Stimulated activated naive B cell treated with anti-CD40 and anti-IgM and Interleukin-4, amounts not matched to agents 10 μg/mL and 1 μg/mL and 100 μg/mL, for 72 hours (primary cell): ENCODE measurements around the gene PANK3.
A peak's percentile ranks its signal among the peaks of the same experiment; 100 is the strongest.

Experiments
- ATAC-seq, 2 donors: fragments of 150-1000 bp; cut with Tn5 transposase; replicated peaks; 2 replicates each; pipeline ENCODE4 v1.10.0; 2021; ENCODE audit warnings: moderate library complexity in 1 of 2
- DNase-seq: peaks from one replicate; pipeline ENCODE4 v3.0.0; 2021
- H3K27ac Mint-ChIP-seq: one replicate; pipeline ENCODE4 v1.8.0; 2022; ENCODE audit warnings: mild to moderate bottlenecking, mixed read lengths
- H3K27me3 Mint-ChIP-seq, 2 donors: one replicate each; pipeline ENCODE4 v1.8.0; 2022; ENCODE audit warnings: mixed read lengths in 2 of 2
- H3K36me3 Mint-ChIP-seq, 2 donors: one replicate each; pipeline ENCODE4 v1.8.0; 2022; ENCODE audit warnings: mixed read lengths in 2 of 2, mild to moderate bottlenecking in 1 of 2
- H3K4me1 Mint-ChIP-seq, 2 donors: one replicate each; pipeline ENCODE4 v1.8.0; 2022; ENCODE audit warnings: mixed read lengths in 2 of 2, mild to moderate bottlenecking in 1 of 2
- H3K4me3 Mint-ChIP-seq, 2 donors: one replicate each; pipeline ENCODE4 v1.8.0; 2022; ENCODE audit warnings: mild to moderate bottlenecking in 2 of 2, mixed read lengths in 2 of 2, moderate library complexity in 1 of 2
- H3K9me3 Mint-ChIP-seq, 2 donors: one replicate each; pipeline ENCODE4 v1.8.0; 2022; ENCODE audit warnings: mixed read lengths in 2 of 2, mild to moderate bottlenecking in 1 of 2

The PANK3 gene

GRCh38 chr5:168578538-168579487 is at the start of gene PANK3:
TSS of gene PANK3 (minus strand) at chr5:168579368. CDS start at chr5:168579283, 85 bp downstream.
- Mint-ChIP-seq H3K36me3 (peaks cover 0 to 19% of the 10 kb centered on the region in 2 donors), H3K4me1 (peaks cover 17 to 41% of the 10 kb centered on the region in 2 donors)
- no peak for DNase-seq

GRCh38 chr5:168624850-168625364 is 45.7 kb upstream of the PANK3 start:
- Mint-ChIP-seq H3K27ac (no peak overlapping the region), H3K27me3 (peaks cover 16 to 24% of the 10 kb centered on the region in 2 donors), H3K36me3 (peaks cover 0 to 4% of the 10 kb centered on the region in 2 donors), H3K4me3 (no peak overlapping the region), H3K4me1 (no peaks in the 10 kb centered on the region), H3K9me3 (peaks cover 0 to 4% of the 10 kb centered on the region in 2 donors)
- no peak for DNase-seq
- ATAC-seq = no peak

More at GRCh38 chr5:168578538-168579487, at the start of gene PANK3:
- peak; percentile 68 to 76 for ATAC-seq
- H3K4me3 Mint-ChIP-seq = peak within 1 kb of the TSS; percentile 90 to 94
- H3K27ac Mint-ChIP-seq = peak within 1 kb of the TSS; percentile 99
- H3K27me3 Mint-ChIP-seq = no peaks in the 10 kb centered on the region
- H3K9me3 Mint-ChIP-seq = peaks cover 0 to 4% of the 10 kb centered on the region in 2 donors

GRCh38 chr5:168620807-168621206 is 41.6 kb upstream of the PANK3 start:
- Mint-ChIP-seq H3K27ac (no peak overlapping the region), H3K9me3 (no peaks in the 10 kb centered on the region), H3K36me3 (no peaks in the 10 kb centered on the region), H3K4me3 (no peak overlapping the region), H3K4me1 (no peaks in the 10 kb centered on the region), H3K27me3 (peaks cover 8 to 9% of the 10 kb centered on the region in 2 donors)
- ATAC-seq (no peak), DNase-seq (no peak)

- Mint-ChIP-seq H3K27me3 (peaks cover 3 to 16% of the 10 kb centered on the region in 2 donors), H3K4me3 (no peak overlapping the region), H3K27ac (no peak overlapping the region), H3K4me1 (peaks cover 0 to 6% of the 10 kb centered on the region in 2 donors), H3K36me3 (no peaks in the 10 kb centered on the region), H3K9me3 (peaks cover 0 to 3% of the 10 kb centered on the region in 2 donors)
- ATAC-seq = no peak
- DNase-seq = no peak
These were observed 35.5 kb upstream of the PANK3 start for GRCh38 chr5:168614661-168615060.

- no peak overlapping the region for H3K4me3 Mint-ChIP-seq
- peaks cover 0 to 6% of the 10 kb centered on the region in 2 donors for H3K4me1 Mint-ChIP-seq
- no peaks in the 10 kb centered on the region for H3K36me3 Mint-ChIP-seq
- H3K27me3 Mint-ChIP-seq = peaks cover 3 to 16% of the 10 kb centered on the region in 2 donors
- H3K27ac Mint-ChIP-seq = no peak overlapping the region
- H3K9me3 Mint-ChIP-seq = peaks cover 0 to 3% of the 10 kb centered on the region in 2 donors
- ATAC-seq (no peak), DNase-seq (no peak)
These were observed 34.8 kb upstream of the PANK3 start for GRCh38 chr5:168613996-168614395.

GRCh38 chr5:168613396-168613795 is 34.2 kb upstream of the PANK3 start:
- no peak overlapping the region for H3K27ac Mint-ChIP-seq
- DNase-seq (no peak), ATAC-seq (no peak)
- H3K9me3 Mint-ChIP-seq = peaks cover 0 to 3% of the 10 kb centered on the region in 2 donors
- no peak overlapping the region for H3K4me3 Mint-ChIP-seq
- peaks cover 0 to 6% of the 10 kb centered on the region in 2 donors for H3K4me1 Mint-ChIP-seq
- H3K36me3 Mint-ChIP-seq = no peaks in the 10 kb centered on the region
- H3K27me3 Mint-ChIP-seq = peaks cover 3 to 16% of the 10 kb centered on the region in 2 donors

GRCh38 chr5:168612996-168613395 is 33.8 kb upstream of the PANK3 start:
- H3K36me3 Mint-ChIP-seq = no peaks in the 10 kb centered on the region
- H3K4me1 Mint-ChIP-seq = peaks cover 0 to 6% of the 10 kb centered on the region in 2 donors
- DNase-seq = no peak
- H3K4me3 Mint-ChIP-seq = no peak overlapping the region
- H3K27me3 Mint-ChIP-seq = peaks cover 3 to 16% of the 10 kb centered on the region in 2 donors
- peak; percentile 57 to 67 for ATAC-seq
- no peak overlapping the region for H3K27ac Mint-ChIP-seq
- peaks cover 0 to 3% of the 10 kb centered on the region in 2 donors for H3K9me3 Mint-ChIP-seq

GRCh38 chr5:168612123-168612522 is 33.0 kb upstream of the PANK3 start:
- ATAC-seq = no peak
- no peak for DNase-seq
- no peak overlapping the region for H3K4me3 Mint-ChIP-seq
- peaks cover 6 to 20% of the 10 kb centered on the region in 2 donors for H3K27me3 Mint-ChIP-seq
- no peaks in the 10 kb centered on the region for H3K36me3 Mint-ChIP-seq
- no peak overlapping the region for H3K27ac Mint-ChIP-seq
- H3K4me1 Mint-ChIP-seq = peaks cover 2 to 6% of the 10 kb centered on the region in 2 donors
- peaks cover 0 to 3% of the 10 kb centered on the region in 2 donors for H3K9me3 Mint-ChIP-seq

GRCh38 chr5:168611165-168611564 is 32.0 kb upstream of the PANK3 start:
- no peak for DNase-seq
- H3K4me3 Mint-ChIP-seq = no peak overlapping the region
- H3K4me1 Mint-ChIP-seq = peaks cover 2 to 6% of the 10 kb centered on the region in 2 donors
- H3K9me3 Mint-ChIP-seq = peaks cover 0 to 3% of the 10 kb centered on the region in 2 donors
- H3K36me3 Mint-ChIP-seq = no peaks in the 10 kb centered on the region
- no peak overlapping the region for H3K27ac Mint-ChIP-seq
- H3K27me3 Mint-ChIP-seq = peaks cover 8 to 18% of the 10 kb centered on the region in 2 donors
- ATAC-seq = no peak

GRCh38 chr5:168609806-168610482 is 30.8 kb upstream of the PANK3 start:
- no peak for DNase-seq
- Mint-ChIP-seq H3K27me3 (peaks cover 8 to 14% of the 10 kb centered on the region in 2 donors), H3K4me3 (no peak overlapping the region), H3K9me3 (peaks cover 0 to under 1% of the 10 kb centered on the region in 2 donors), H3K36me3 (no peaks in the 10 kb centered on the region), H3K4me1 (peaks cover 2 to 6% of the 10 kb centered on the region in 2 donors), H3K27ac (no peak overlapping the region)
- ATAC-seq = no peak

GRCh38 chr5:168608821-168609220 is 29.7 kb upstream of the PANK3 start:
- H3K36me3 Mint-ChIP-seq = no peaks in the 10 kb centered on the region
- H3K27ac Mint-ChIP-seq = no peak overlapping the region
- peaks cover 2 to 6% of the 10 kb centered on the region in 2 donors for H3K4me1 Mint-ChIP-seq
- ATAC-seq (no peak), DNase-seq (no peak)
- H3K9me3 Mint-ChIP-seq = no peaks in the 10 kb centered on the region
- H3K4me3 Mint-ChIP-seq = no peak overlapping the region
- H3K27me3 Mint-ChIP-seq = peaks cover 5 to 10% of the 10 kb centered on the region in 2 donors

- DNase-seq (no peak), ATAC-seq (no peak)
- no peaks in the 10 kb centered on the region for H3K9me3 Mint-ChIP-seq
- no peaks in the 10 kb centered on the region for H3K36me3 Mint-ChIP-seq
- peaks cover 2 to 6% of the 10 kb centered on the region in 2 donors for H3K4me1 Mint-ChIP-seq
- peaks cover 5 to 13% of the 10 kb centered on the region in 2 donors for H3K27me3 Mint-ChIP-seq
- no peak overlapping the region for H3K4me3 Mint-ChIP-seq
- no peak overlapping the region for H3K27ac Mint-ChIP-seq
These were observed 29.2 kb upstream of the PANK3 start for GRCh38 chr5:168608386-168608785.

GRCh38 chr5:168607946-168608345 is 28.8 kb upstream of the PANK3 start:
- ATAC-seq (peak; percentile 33 to 71), DNase-seq (no peak)
- Mint-ChIP-seq H3K27ac (no peak overlapping the region), H3K27me3 (peaks cover 5 to 16% of the 10 kb centered on the region in 2 donors), H3K4me1 (peaks cover 2% of the 10 kb centered on the region in 2 donors), H3K9me3 (no peaks in the 10 kb centered on the region), H3K36me3 (no peaks in the 10 kb centered on the region), H3K4me3 (no peak overlapping the region)

- no peak overlapping the region for H3K4me3 Mint-ChIP-seq
- no peaks in the 10 kb centered on the region for H3K9me3 Mint-ChIP-seq
- H3K4me1 Mint-ChIP-seq = peaks cover 0 to 2% of the 10 kb centered on the region in 2 donors
These were observed 27.4 kb upstream of the PANK3 start for GRCh38 chr5:168606562-168606961.

More at GRCh38 chr5:168606562-168606961, 27.4 kb upstream of the PANK3 start:
- H3K36me3 Mint-ChIP-seq = no peaks in the 10 kb centered on the region
- DNase-seq (no peak), ATAC-seq (no peak)
- H3K27me3 Mint-ChIP-seq = peaks cover 5 to 20% of the 10 kb centered on the region in 2 donors
- no peak overlapping the region for H3K27ac Mint-ChIP-seq
